GM12878 (cell line): ENCODE data around the gene GDPD1. TPM values are rescaled to one million over a fixed set of nuclear protein-coding genes. Genes with fewer than 3 reads are reported as not detected.

Source experiments
- ATAC-seq: fragments of 200-7000 bp; cut with Tn5 transposase; 3 replicates; pipeline ENCODE4 v1.9.1; 2020; ENCODE audit warnings: mild to moderate bottlenecking, moderate library complexity
- BruUV-seq: library from RNA; stranded (reverse); fragments of 400-500 nt; replicated peaks from 2 replicates; lab custom pipeline; 2021; lab: Mats Ljungman, UMichigan
- CTCF ChIA-PET: fragments of 300-600 bp; sonication (Branson Sonifier 250); formaldehyde crosslinking; extraction: SDS; loops from one replicate; lab custom pipeline; 2021; ENCODE audit warnings: inconsistent platforms; lab: Yijun Ruan, JAX
- POLR2A ChIA-PET: fragments of 350-600 bp; formaldehyde crosslinking; extraction: SDS; loops from one replicate; lab custom pipeline; 2021; ENCODE audit warnings: inconsistent platforms; lab: Charles Lee
- RAD21 ChIA-PET: fragments of 300-600 bp; sonication (Branson Sonifier 250); formaldehyde crosslinking; loops from one replicate; lab custom pipeline; 2023; ENCODE audit warnings: antibody characterized with exemption; ENCODE audit not compliant: unreplicated experiment; lab: Charles Lee
- SMC1A ChIA-PET: fragments of 300-600 bp; sonication (Branson Sonifier 250); formaldehyde crosslinking; loops from one replicate; lab custom pipeline; 2023; ENCODE audit not compliant: unreplicated experiment, uncharacterized antibody; lab: Charles Lee
- DNase-seq: peaks from one replicate; pipeline ENCODE4 v3.0.0-alpha.2; 2011; ENCODE audit warnings: low read depth, low spot score
- FAIRE-seq: peaks from 3 replicates; lab custom pipeline; 2011; peaks lifted over from hg19 to GRCh38; lab: Jason Lieb, UNC
- H2AFZ ChIP-seq: 2 replicates; pipeline ENCODE4 v1.6.0; 2011; ENCODE audit warnings: low read depth, low read length, control low read depth; ENCODE audit not compliant: control insufficient read depth
- H3K27ac ChIP-seq: 2 replicates; pipeline ENCODE4 v1.5.1; 2011; ENCODE audit warnings: control low read depth; ENCODE audit not compliant: control insufficient read depth, insufficient read depth
- H3K27me3 ChIP-seq, 2 experiments: replicated peaks in 1 of 2; 2 replicates each; pipeline versions ENCODE4 v1.6.0 to v1.6.1; 2011; ENCODE audit warnings: low read length in 1 of 2; ENCODE audit not compliant: control insufficient read depth in 2 of 2, insufficient read depth in 2 of 2
- H3K36me3 ChIP-seq, 2 experiments: 2 replicates each; pipeline ENCODE4 v1.5.1; 2011; ENCODE audit warnings: low read length in 1 of 2; ENCODE audit not compliant: control insufficient read depth in 2 of 2, insufficient read depth in 2 of 2
- H3K4me1 ChIP-seq: 2 replicates; pipeline ENCODE4 v1.6.1; 2011; ENCODE audit warnings: mild to moderate bottlenecking, low read length, moderate library complexity, mixed read lengths; ENCODE audit not compliant: control insufficient read depth, insufficient read depth
- H3K4me2 ChIP-seq: 2 replicates; pipeline ENCODE4 v1.6.0; 2011; ENCODE audit warnings: control low read depth; ENCODE audit not compliant: control insufficient read depth, insufficient read depth
- H3K4me3 ChIP-seq: fragments of 200-600 bp; sonication (generic); 2 replicates; pipeline ENCODE4 v1.5.1; 2016
- H3K79me2 ChIP-seq: 2 replicates; pipeline ENCODE4 v1.6.0; 2011; ENCODE audit warnings: low read length; ENCODE audit not compliant: control insufficient read depth, insufficient read depth
- H3K9ac ChIP-seq: 2 replicates; pipeline ENCODE4 v1.8.0; 2011; ENCODE audit warnings: low read length, control low read depth, mixed read lengths; ENCODE audit not compliant: control insufficient read depth, insufficient read depth
- H3K9me3 ChIP-seq: replicated peaks from 3 replicates; pipeline ENCODE4 v1.5.1; 2011; ENCODE audit warnings: mild to moderate bottlenecking, low read length; ENCODE audit not compliant: control insufficient read depth, insufficient read depth
- H4K20me1 ChIP-seq: 2 replicates; pipeline ENCODE4 v1.6.0; 2011; ENCODE audit not compliant: control insufficient read depth, insufficient read depth
- ASH2L ChIP-seq: fragments of 300-600, 200-600 bp; sonication (generic); IDR thresholded peaks from 2 replicates; pipeline ENCODE4 v1.6.1; 2017; ENCODE audit warnings: low read depth, mild to moderate bottlenecking, borderline replicate concordance
- BHLHE40 ChIP-seq, 2 experiments: fragments of 450-650 bp in 1 of 2; IDR thresholded peaks; 2 replicates each; pipeline ENCODE4 v1.6.1; 2011 to 2017; ENCODE audit warnings: low read depth in 2 of 2, borderline replicate concordance in 1 of 2, improper control_type of control experiment in 1 of 2, low read length in 1 of 2, mild to moderate bottlenecking in 1 of 2
- ELK1 ChIP-seq: IDR thresholded peaks from 2 replicates; pipeline ENCODE4 v1.6.1; 2012; ENCODE audit warnings: low read depth, low read length, improper control_type of control experiment
- FOXK2 ChIP-seq: fragments of 450-650 bp; IDR thresholded peaks from 2 replicates; pipeline ENCODE4 v1.6.1; 2017; ENCODE audit warnings: mild to moderate bottlenecking, moderate library complexity
- HDAC2 ChIP-seq: fragments of 200-600 bp; sonication (generic); IDR thresholded peaks from 2 replicates; pipeline ENCODE4 v1.6.1; 2017
- HDAC6 ChIP-seq: fragments of 200-600 bp; sonication (generic); IDR thresholded peaks from one replicate; pipeline ENCODE4 v1.8.0; 2017; ENCODE audit warnings: antibody characterized with exemption; ENCODE audit not compliant: unreplicated experiment
- PML ChIP-seq: IDR thresholded peaks from 2 replicates; pipeline ENCODE4 v1.6.1; 2012; ENCODE audit warnings: low read length, inconsistent platforms
- RAD51 ChIP-seq: fragments of 450-650 bp; IDR thresholded peaks from 2 replicates; pipeline ENCODE4 v1.6.1; 2016; ENCODE audit warnings: moderate library complexity, mild to moderate bottlenecking, inconsistent platforms
- SP1 ChIP-seq: IDR thresholded peaks from one replicate; pipeline ENCODE4 v1.6.1; 2011; ENCODE audit warnings: low read depth, low read length
- TBL1XR1 ChIP-seq: IDR thresholded peaks from 2 replicates; pipeline ENCODE4 v1.6.1; 2012; ENCODE audit warnings: low read depth, low read length, improper control_type of control experiment
- TCF12 ChIP-seq: IDR thresholded peaks from 2 replicates; pipeline ENCODE4 v1.6.1; 2011; ENCODE audit warnings: low read depth, mild to moderate bottlenecking, low read length
- WGBS: methylation state at CpG from one replicate; pipeline ENCODE4 v1.1.6; 2016; ENCODE audit warnings: low lambda C conversion rate; ENCODE audit not compliant: insufficient replicate concordance, insufficient coverage; ENCODE audit errors: missing lambda C conversion rate; 5-methylcytosine and 5-hydroxymethylcytosine counted together
- in situ Hi-C: fragments of 300-500 bp; cut with MboI; formaldehyde crosslinking; loops from 9 replicates; pipeline ENCODE4 v1.14.3; 2018; ENCODE audit warnings: mixed read lengths
- intact Hi-C: fragments of 100-400 bp; cut with micrococcal nuclease; formaldehyde crosslinking; loops from one replicate; pipeline ENCODE4 v1.14.2; 2022; ENCODE audit not compliant: unreplicated experiment
- polyA plus RNA-seq, 11 experiments: library from polyadenylated mRNA; depleted of rRNA in 4 of 11; unstranded in 6 of 11; stranded (reverse) in 5 of 11; fragments of >200 nt; fragmentation: Nextera tagmentation in 4 of 11; fragmentation: Illumina TruSeq in 1 of 11; extraction: Ambion mirVana in 4 of 11; extraction: Trizol in 1 of 11; gene quantifications; 1 replicate in 1 of 11; 2 replicates in 10 of 11; pipeline versions ENCODE4 v1.2.1 to v1.2.3, GENCODE V29; 2011 to 2016; ENCODE audit warnings: inconsistent platforms in 2 of 11, missing spikeins in 2 of 11, low read depth in 1 of 11
- total RNA-seq, 4 experiments: library from RNA; depleted of rRNA in 3 of 4; stranded (reverse); fragments of >200 nt in 3 of 4; fragmentation: Illumina TruSeq in 1 of 4; extraction: Trizol in 1 of 4; gene quantifications; 2 replicates each; pipeline versions ENCODE4 v1.2.1 to v1.2.3, GENCODE V29; 2013 to 2021

Gene GDPD1
- total and polyA plus RNA-seq, 10 of the 15 experiments (the other 5 are each of a cell fraction or from before 2014, with no cell fraction given): 0.18 to 1.6 (median 0.69) TPM

GRCh38 chr17:59299400-59300092 lies 79.2 kb downstream of the GDPD1 start:
- ChIA-PET CTCF (interaction anchor here (0.6 to 1.1 kb wide), 3 partner anchors 11 to 142 kb away, joined by 3 to 4 read pairs (median 3); no protein-coding TSS in a partner anchor), RAD21 (interaction anchor here (1.2 kb wide), 1 partner anchor 23 kb away, joined by 3 read pairs; no protein-coding TSS in a partner anchor), POLR2A (interaction anchor here (0.6 kb wide), 1 partner anchor 24 kb away, joined by 3 read pairs; no protein-coding TSS in a partner anchor), SMC1A (no interaction called here)
- no TSS peak for BruUV-seq
- no peak for DNase-seq
- no peak for ATAC-seq
- Histone ChIP-seq H4K20me1 (no peaks in the 10 kb centered on the region), H3K4me3 (no peak overlapping the region), H2AFZ (no peak overlapping the region), H3K27me3 (no peaks in the 10 kb centered on the region), H3K9me3 (no peaks in the 10 kb centered on the region), H3K79me2 (no peaks in the 10 kb centered on the region), H3K36me3 (no peaks in the 10 kb centered on the region), H3K4me2 (no peak overlapping the region), H3K9ac (no peak overlapping the region), H3K27ac (no peak overlapping the region), H3K4me1 (no peaks in the 10 kb centered on the region)
- intact Hi-C loops: no loop called here
- 48% methylated on average over 2 of the region's 2 CpGs for WGBS
- TF ChIP-seq ASH2L (no peak), RAD51 (no peak), TCF12 (no peak), FOXK2 (no peak), BHLHE40 (IDR thresholded peaks at IDR 0.05; ENCODE audit: borderline replicate concordance in 1 of 2, low read depth in 2 of 2, low read length in 1 of 2) (no peak), SP1 (no peak), HDAC6 (no peak), HDAC2 (no peak), TBL1XR1 (no peak), ELK1 (no peak), PML (no peak)
- no peak for FAIRE-seq
- in situ Hi-C loops: no loop called here
